Activated CD8-positive, alpha-beta T cell treated with anti-CD3 and anti-CD28 coated beads, Interleukin-2, amount 10 ng/mL, durations not matched to agents 7 days and 5 days (primary cell): ENCODE measurements around the gene IGFBP2. TPM values are rescaled to one million over a fixed set of nuclear protein-coding genes. Genes with fewer than 3 reads are reported as not detected.

ENCODE experiments used
- ATAC-seq: fragments of 150-1000 bp; cut with Tn5 transposase; one replicate; pipeline ENCODE4 v1.10.0; 2021; ENCODE audit warnings: moderate library complexity
- CTCF ChIA-PET: fragments of 350-600 bp; sonication (Branson Sonifier 250); formaldehyde crosslinking; loops from one replicate; lab custom pipeline; 2021; ENCODE audit warnings: antibody characterized with exemption; lab: Charles Lee
- POLR2A ChIA-PET: fragments of 350-600 bp; sonication (Branson Sonifier 250); formaldehyde crosslinking; loops from one replicate; lab custom pipeline; 2021; ENCODE audit warnings: antibody characterized with exemption; lab: Charles Lee
- DNase-seq: peaks from one replicate; pipeline ENCODE4 v3.0.0-alpha.2; 2020
- H3K27ac Mint-ChIP-seq: one replicate; pipeline ENCODE4 v1.8.0; 2021; ENCODE audit warnings: mild to moderate bottlenecking, mixed read lengths
- H3K27me3 Mint-ChIP-seq: one replicate; pipeline ENCODE4 v1.8.0; 2021; ENCODE audit warnings: low read depth, mixed read lengths
- H3K36me3 Mint-ChIP-seq: one replicate; pipeline ENCODE4 v1.8.0; 2021; ENCODE audit warnings: low read depth, mixed read lengths
- H3K4me1 Mint-ChIP-seq: one replicate; pipeline ENCODE4 v1.8.0; 2021; ENCODE audit warnings: low read depth, mixed read lengths
- H3K4me3 Mint-ChIP-seq: one replicate; pipeline ENCODE4 v1.8.0; 2021; ENCODE audit warnings: mild to moderate bottlenecking, mixed read lengths
- H3K9me3 Mint-ChIP-seq: one replicate; pipeline ENCODE4 v1.8.0; 2022; ENCODE audit warnings: mixed read lengths; ENCODE audit not compliant: insufficient read depth
- total RNA-seq, 2 experiments: library from RNA; stranded (reverse); gene quantifications; one replicate each; pipeline ENCODE4 v1.2.3, GENCODE V29; 2021

Gene IGFBP2
- total RNA-seq, 2 experiments from 2014 or later, result 74.7 to 75.5 TPM

- no peak overlapping the region for H3K27ac Mint-ChIP-seq
- ATAC-seq (no peak), DNase-seq (no peak)
- CTCF ChIA-PET, result interaction anchor here (12.7 kb wide), 1 partner anchor 150 kb away, joined by 336 read pairs; no protein-coding TSS in a partner anchor
- H3K9me3 Mint-ChIP-seq, result no peaks in the 10 kb centered on the region
- peaks cover 5% of the 10 kb centered on the region for H3K27me3 Mint-ChIP-seq
- H3K36me3 Mint-ChIP-seq, result no peaks in the 10 kb centered on the region
- no peaks in the 10 kb centered on the region for H3K4me1 Mint-ChIP-seq
- POLR2A ChIA-PET, result no interaction called here
- no peak overlapping the region for H3K4me3 Mint-ChIP-seq
Measured at GRCh38 chr2:216670266-216671080, 37.3 kb downstream of the IGFBP2 start.

GRCh38 chr2:216671081-216671411, 37.8 kb downstream of the IGFBP2 start:
- Mint-ChIP-seq H3K9me3 (no peaks in the 10 kb centered on the region), H3K4me3 (no peak overlapping the region), H3K36me3 (no peaks in the 10 kb centered on the region), H3K4me1 (no peaks in the 10 kb centered on the region), H3K27me3 (peaks cover 5% of the 10 kb centered on the region), H3K27ac (no peak overlapping the region)
- CTCF ChIA-PET, result no interaction called here
- POLR2A ChIA-PET, result no interaction called here
- DNase-seq (no peak), ATAC-seq (no peak)

- DNase-seq (no peak), ATAC-seq (no peak)
- Mint-ChIP-seq H3K4me1 (no peaks in the 10 kb centered on the region), H3K4me3 (no peak overlapping the region), H3K36me3 (no peaks in the 10 kb centered on the region), H3K27ac (no peak overlapping the region), H3K9me3 (no peaks in the 10 kb centered on the region), H3K27me3 (peaks cover 5% of the 10 kb centered on the region)
- POLR2A ChIA-PET, result no interaction called here
- CTCF ChIA-PET, result interaction anchor here (1.1 kb wide), 1 partner anchor 152 kb away, joined by 3 read pairs; no protein-coding TSS in a partner anchor
Measured at GRCh38 chr2:216671791-216672343, 38.6 kb downstream of the IGFBP2 start.

GRCh38 chr2:216672466-216672865, 39.2 kb downstream of the IGFBP2 start:
- ChIA-PET POLR2A (no interaction called here), CTCF (interaction anchor here (1.1 kb wide), 1 partner anchor 153 kb away, joined by 3 read pairs; no protein-coding TSS in a partner anchor)
- no peaks in the 10 kb centered on the region for H3K9me3 Mint-ChIP-seq
- H3K36me3 Mint-ChIP-seq, result no peaks in the 10 kb centered on the region
- peaks cover 5% of the 10 kb centered on the region for H3K27me3 Mint-ChIP-seq
- H3K27ac Mint-ChIP-seq, result no peak overlapping the region
- no peaks in the 10 kb centered on the region for H3K4me1 Mint-ChIP-seq
- no peak for DNase-seq
- no peak overlapping the region for H3K4me3 Mint-ChIP-seq
- no peak for ATAC-seq

GRCh38 chr2:216673021-216673420, 39.8 kb downstream of the IGFBP2 start:
- Mint-ChIP-seq H3K36me3 (no peaks in the 10 kb centered on the region), H3K9me3 (no peaks in the 10 kb centered on the region), H3K4me1 (no peaks in the 10 kb centered on the region), H3K27ac (no peak overlapping the region), H3K4me3 (no peak overlapping the region), H3K27me3 (peaks cover 5% of the 10 kb centered on the region)
- POLR2A ChIA-PET, result no interaction called here
- ATAC-seq (no peak), DNase-seq (no peak)
- CTCF ChIA-PET, result interaction anchor here (1.1 kb wide), 1 partner anchor 153 kb away, joined by 3 read pairs; no protein-coding TSS in a partner anchor

GRCh38 chr2:216673609-216674008, 40.4 kb downstream of the IGFBP2 start:
- H3K4me1 Mint-ChIP-seq, result no peaks in the 10 kb centered on the region
- POLR2A ChIA-PET, result no interaction called here
- DNase-seq, result no peak
- CTCF ChIA-PET, result interaction anchor here (2.2 kb wide), 1 partner anchor 154 kb away, joined by 9 read pairs; no protein-coding TSS in a partner anchor
- peaks cover 5% of the 10 kb centered on the region for H3K27me3 Mint-ChIP-seq
- no peak overlapping the region for H3K27ac Mint-ChIP-seq
- no peak for ATAC-seq
- no peaks in the 10 kb centered on the region for H3K36me3 Mint-ChIP-seq
- no peak overlapping the region for H3K4me3 Mint-ChIP-seq
- H3K9me3 Mint-ChIP-seq, result no peaks in the 10 kb centered on the region

- Mint-ChIP-seq H3K27me3 (peaks cover 2% of the 10 kb centered on the region), H3K36me3 (no peaks in the 10 kb centered on the region), H3K4me3 (no peak overlapping the region), H3K27ac (no peak overlapping the region), H3K9me3 (no peaks in the 10 kb centered on the region), H3K4me1 (no peaks in the 10 kb centered on the region)
- POLR2A ChIA-PET, result no interaction called here
- no peak for DNase-seq
- CTCF ChIA-PET, result interaction anchor here (0.7 to 2.2 kb wide), 3 partner anchors 8 to 154 kb away, joined by 3 to 9 read pairs (median 3); no protein-coding TSS in a partner anchor
- no peak for ATAC-seq
Measured at GRCh38 chr2:216674376-216674775, 41.2 kb downstream of the IGFBP2 start.

GRCh38 chr2:216676630-216677029, 43.4 kb downstream of the IGFBP2 start:
- CTCF ChIA-PET, result no interaction called here
- H3K36me3 Mint-ChIP-seq, result no peaks in the 10 kb centered on the region
- no peaks in the 10 kb centered on the region for H3K9me3 Mint-ChIP-seq
- DNase-seq (no peak), ATAC-seq (no peak)
- POLR2A ChIA-PET, result no interaction called here
- peaks cover 2% of the 10 kb centered on the region for H3K4me1 Mint-ChIP-seq
- no peaks in the 10 kb centered on the region for H3K27me3 Mint-ChIP-seq
- H3K4me3 Mint-ChIP-seq, result no peak overlapping the region
- no peak overlapping the region for H3K27ac Mint-ChIP-seq

GRCh38 chr2:216677439-216678097, 44.3 kb downstream of the IGFBP2 start:
- no peak overlapping the region for H3K4me3 Mint-ChIP-seq
- ChIA-PET CTCF (no interaction called here), POLR2A (no interaction called here)
- no peak for DNase-seq
- no peaks in the 10 kb centered on the region for H3K9me3 Mint-ChIP-seq
- H3K27me3 Mint-ChIP-seq, result no peaks in the 10 kb centered on the region
- no peak overlapping the region for H3K27ac Mint-ChIP-seq
- H3K36me3 Mint-ChIP-seq, result no peaks in the 10 kb centered on the region
- no peak for ATAC-seq
- H3K4me1 Mint-ChIP-seq, result peaks cover 11% of the 10 kb centered on the region

GRCh38 chr2:216678098-216678465, 44.9 kb downstream of the IGFBP2 start:
- Mint-ChIP-seq H3K27me3 (no peaks in the 10 kb centered on the region), H3K27ac (no peak overlapping the region), H3K36me3 (no peaks in the 10 kb centered on the region), H3K4me3 (no peak overlapping the region), H3K4me1 (peaks cover 11% of the 10 kb centered on the region), H3K9me3 (no peaks in the 10 kb centered on the region)
- ChIA-PET POLR2A (no interaction called here), CTCF (interaction anchor here (1.0 kb wide), 1 partner anchor 12 kb away, joined by 3 read pairs; no protein-coding TSS in a partner anchor)
- DNase-seq (no peak), ATAC-seq (no peak)

- CTCF ChIA-PET, result interaction anchor here (0.9 to 1.0 kb wide), 2 partner anchors 13 to 162 kb away, joined by 3 read pairs; no protein-coding TSS in a partner anchor
- POLR2A ChIA-PET, result no interaction called here
Measured at GRCh38 chr2:216678813-216679657, 45.8 kb downstream of the IGFBP2 start.

More at GRCh38 chr2:216678813-216679657, 45.8 kb downstream of the IGFBP2 start:
- Mint-ChIP-seq H3K27me3 (peaks cover 8% of the 10 kb centered on the region), H3K36me3 (no peaks in the 10 kb centered on the region), H3K4me3 (no peak overlapping the region), H3K9me3 (no peaks in the 10 kb centered on the region), H3K4me1 (peaks cover 11% of the 10 kb centered on the region), H3K27ac (no peak overlapping the region)
- DNase-seq (no peak), ATAC-seq (no peak)
